GM12878 (cell line): ENCODE results near the gene NTRK1.

ENCODE experiments used
- ATF7 ChIP-seq: fragments of 450-650 bp; IDR thresholded peaks from 2 replicates; pipeline ENCODE4 v1.6.1; 2016; ENCODE audit warnings: low read depth, mild to moderate bottlenecking
- CTCF ChIP-seq, 3 experiments: IDR thresholded peaks in 2 of 3; conservative IDR thresholded peaks in 1 of 3; 2 replicates each; pipeline ENCODE4 v1.5.1; 2011; ENCODE audit warnings: low read depth in 3 of 3, low read length in 3 of 3, mild to moderate bottlenecking in 3 of 3, control low read depth in 2 of 3, moderate library complexity in 2 of 3, inconsistent platforms in 1 of 3, mixed read lengths in 1 of 3; ENCODE audit not compliant: control insufficient read depth in 2 of 3, insufficient read depth in 1 of 3; ENCODE audit errors: extremely low read depth in 1 of 3
- FOXK2 ChIP-seq: fragments of 450-650 bp; IDR thresholded peaks from 2 replicates; pipeline ENCODE4 v1.6.1; 2017; ENCODE audit warnings: mild to moderate bottlenecking, moderate library complexity
- HDAC6 ChIP-seq: fragments of 200-600 bp; sonication (generic); IDR thresholded peaks from one replicate; pipeline ENCODE4 v1.8.0; 2017; ENCODE audit warnings: antibody characterized with exemption; ENCODE audit not compliant: unreplicated experiment
- MAX ChIP-seq: IDR thresholded peaks from 2 replicates; pipeline ENCODE4 v1.6.1; 2012; ENCODE audit warnings: low read depth, low read length, improper control_type of control experiment
- NKRF ChIP-seq: fragments of 450-650 bp; conservative IDR thresholded peaks from 2 replicates; pipeline ENCODE4 v1.6.1; 2017; ENCODE audit warnings: mild to moderate bottlenecking, moderate library complexity
- PKNOX1 ChIP-seq: fragments of 450-650 bp; IDR thresholded peaks from 2 replicates; pipeline ENCODE4 v1.6.1; 2016; ENCODE audit warnings: mild to moderate bottlenecking
- POLR2A ChIP-seq: IDR thresholded peaks from 2 replicates; pipeline ENCODE4 v1.6.1; 2011; ENCODE audit warnings: low read depth, mild to moderate bottlenecking, low read length
- SRF ChIP-seq, 2 experiments: IDR thresholded peaks; 2 replicates each; pipeline ENCODE4 v1.6.1; 2011; ENCODE audit warnings: low read depth in 2 of 2, low read length in 2 of 2, mild to moderate bottlenecking in 1 of 2, moderate library complexity in 1 of 2
- TAF1 ChIP-seq: IDR thresholded peaks from 2 replicates; pipeline ENCODE4 v1.6.1; 2011; ENCODE audit warnings: mild to moderate bottlenecking, low read depth, low read length, borderline replicate concordance

- no peak for TF ChIP-seq CTCF (IDR thresholded peaks at IDR 0.05 in 2 of 3, conservative IDR thresholded peaks at IDR 0.05 in 1 of 3; ENCODE audit: control insufficient read depth in 2 of 3, extremely low read depth in 1 of 3, insufficient read depth in 1 of 3, low read depth in 3 of 3, low read length in 3 of 3)
- TF ChIP-seq NKRF: no peak
- no peak for TF ChIP-seq PKNOX1
- TF ChIP-seq POLR2A: no peak
- TF ChIP-seq SRF (IDR thresholded peaks at IDR 0.05; ENCODE audit: low read depth in 2 of 2, low read length in 2 of 2): no peak
- no peak for TF ChIP-seq TAF1
- TF ChIP-seq MAX: no peak
- TF ChIP-seq ATF7: no peak
- no peak for TF ChIP-seq HDAC6
- TF ChIP-seq FOXK2: no peak
Measured at GRCh38 chr1:156913809-156914387, 53.2 kb downstream of the NTRK1 start.
